Astrocyte of the cerebellum (primary cell): ENCODE results near the gene SNRPB2.

ENCODE experiments used
- DNase-seq: peaks from one replicate; pipeline ENCODE4 v3.0.0-alpha.2; 2011; ENCODE audit warnings: low read depth
- H3K4me3 ChIP-seq: 2 replicates; pipeline ENCODE4 v1.5.1; 2011; ENCODE audit warnings: mild to moderate bottlenecking, low read depth, low read length, moderate library complexity
- CTCF ChIP-seq: IDR thresholded peaks from 2 replicates; pipeline ENCODE4 v1.5.1; 2012; ENCODE audit warnings: low read length, low read depth, moderate library complexity, mild to moderate bottlenecking; ENCODE audit errors: missing control alignments
- in situ Hi-C: cut with HindIII; loops from 2 replicates; pipeline ENCODE4 v1.10.0; 2017; ENCODE audit warnings: low sequenced_read_pairs

SNRPB2 gene

DNA sequence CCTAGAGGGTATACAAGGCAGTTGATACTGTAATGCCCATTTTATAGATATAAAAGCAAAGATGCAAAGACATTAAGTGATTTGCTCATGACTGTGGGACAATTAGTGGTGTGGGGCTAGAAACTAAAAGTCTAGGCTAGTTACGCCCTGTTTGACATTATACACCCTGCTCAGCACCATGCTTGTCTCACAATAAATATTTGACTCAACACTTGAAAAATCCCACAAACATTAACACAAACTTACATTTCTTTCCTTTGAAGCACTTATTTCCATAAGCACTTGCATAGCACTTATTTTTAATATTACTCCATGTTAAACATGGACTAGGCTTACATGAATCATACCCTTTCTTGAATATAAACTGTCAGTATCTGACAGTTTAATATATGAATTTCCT, 36.5 kb upstream of the SNRPB2 start:
- no peak for TF ChIP-seq CTCF
- no peak for DNase-seq
- no peak overlapping the region for H3K4me3 ChIP-seq
- in situ Hi-C loops: no loop called here

- in situ Hi-C loops: no loop called here
- TF ChIP-seq CTCF: no peak
- DNase-seq: no peak
- no peak overlapping the region for H3K4me3 ChIP-seq
These were observed 35.7 kb upstream of the SNRPB2 start for GRCh38 chr20:16694161-16694560.

- no peak for TF ChIP-seq CTCF
- DNase-seq: no peak
- H3K4me3 ChIP-seq: no peak overlapping the region
- in situ Hi-C loops: no loop called here
These were observed 34.2 kb upstream of the SNRPB2 start for GRCh38 chr20:16695628-16696027.

GRCh38 chr20:16699293-16699692, 30.5 kb upstream of the SNRPB2 start:
- DNase-seq: no peak
- in situ Hi-C loops: no loop called here
- no peak for TF ChIP-seq CTCF
- H3K4me3 ChIP-seq: no peak overlapping the region

DNA sequence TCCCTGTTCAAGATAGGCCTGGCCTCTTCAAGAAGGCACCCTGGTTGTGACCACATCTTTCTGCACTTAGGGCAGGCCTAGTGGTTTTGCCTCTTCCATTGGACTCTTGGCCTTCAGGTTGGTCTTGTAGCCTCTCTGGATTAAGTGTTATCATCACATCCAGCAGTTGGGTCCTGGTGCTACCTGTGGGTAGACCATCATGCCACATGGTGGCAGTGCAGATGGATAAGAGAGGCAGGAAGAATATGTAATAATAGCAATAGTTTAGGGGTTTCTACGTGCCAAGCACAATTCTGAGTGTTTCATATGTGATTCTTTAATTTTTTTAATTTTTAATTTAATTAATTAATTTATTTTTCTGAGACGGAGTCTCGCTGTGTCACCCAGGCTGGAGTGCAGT, 28.5 kb upstream of the SNRPB2 start:
- TF ChIP-seq CTCF: no peak
- no peak overlapping the region for H3K4me3 ChIP-seq
- in situ Hi-C loops: no loop called here
- no peak for DNase-seq

DNA sequence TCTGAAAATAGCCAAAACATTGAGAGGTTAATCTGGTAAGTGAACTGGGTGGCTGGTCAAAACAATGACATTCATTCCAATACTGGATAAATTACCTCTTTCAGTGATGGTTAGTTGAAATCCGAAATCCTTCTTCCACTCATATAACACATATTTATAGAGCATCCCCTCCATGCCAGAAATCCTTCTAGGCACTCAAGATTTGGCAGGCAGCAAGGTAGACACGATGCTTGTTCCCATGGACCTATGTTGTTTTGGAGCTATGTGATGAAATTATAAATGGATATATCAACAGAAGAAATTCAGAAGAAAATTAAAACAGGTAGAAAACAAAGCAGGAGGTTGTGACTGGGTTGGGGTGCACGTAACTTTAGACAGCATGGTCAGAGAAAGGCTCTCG, 26.3 kb upstream of the SNRPB2 start:
- DNase-seq: no peak
- in situ Hi-C loops: no loop called here
- no peak for TF ChIP-seq CTCF
- H3K4me3 ChIP-seq: no peak overlapping the region

DNA sequence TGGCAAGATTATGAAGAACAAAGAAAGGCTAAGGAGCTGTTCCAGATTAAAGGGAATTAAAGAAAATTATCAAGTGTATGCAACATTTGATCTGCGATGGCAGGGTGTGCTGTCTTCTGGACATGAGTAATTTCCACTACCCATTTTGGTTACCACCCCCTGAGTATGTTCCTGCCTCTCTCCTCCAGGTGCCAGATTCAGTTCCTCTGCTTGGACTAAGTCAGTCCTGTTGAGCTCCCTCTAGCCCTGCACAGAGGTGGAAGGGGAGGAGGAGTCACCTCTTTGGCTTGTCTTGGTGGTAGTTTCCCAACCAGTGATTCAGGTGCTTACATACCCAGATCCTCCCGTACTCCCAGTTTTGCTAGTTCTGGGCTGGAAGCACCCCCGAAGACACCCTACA, 22.2 kb upstream of the SNRPB2 start:
- no peak for DNase-seq
- no peak for TF ChIP-seq CTCF
- in situ Hi-C loops: no loop called here
- no peak overlapping the region for H3K4me3 ChIP-seq
